ENCODE results near the gene PLA2G4C. TPM values are rescaled to one million over a fixed set of nuclear protein-coding genes. Genes with fewer than 3 reads are reported as not detected.
A peak's percentile ranks its signal among the peaks of the same experiment; 100 is the strongest.

Gene PLA2G4C
- total RNA-seq, 8 experiments from 2014 or later: 3.5 to 20.5 (median 8.9) TPM

GRCh38 chr19:48127561-48127960, 16.9 kb upstream of the PLA2G4C start:
- no peak for ATAC-seq (replicated peaks in 6 of 8)
- 87 to 100% (median 98%) methylated on average over 1 to 5 of the region's 6 CpGs; no CpG with 5 or more reads in 4 of the 10 experiments for WGBS, 10 experiments
- peaks cover 19 to 22% of the 10 kb centered on the region in 2 donors for H3K4me1 ChIP-seq (replicated peaks in 1 of 2)
- in situ Hi-C loops (cut with MboI; ENCODE audit: low pct_unique_long_range_greater_than_20kb in 2 of 9, low sequenced_read_pairs in 9 of 9, unreplicated experiment in 9 of 9): no loop called here
- no peak overlapping the region for H3K27ac ChIP-seq
- H3K4me3 ChIP-seq: no peak overlapping the region

GRCh38 chr19:48123907-48124651, 13.5 kb upstream of the PLA2G4C start:
- in situ Hi-C loops (cut with MboI; ENCODE audit: low pct_unique_long_range_greater_than_20kb in 2 of 9, low sequenced_read_pairs in 9 of 9, unreplicated experiment in 9 of 9): no loop called here
- H3K4me3 ChIP-seq: no peak overlapping the region

GRCh38 chr19:48122421-48122820, 11.8 kb upstream of the PLA2G4C start:
- ATAC-seq (replicated peaks in 6 of 8): peak in 2 of 8 experiments; percentile 2
- peaks cover 19 to 33% of the 10 kb centered on the region in 2 donors for H3K4me1 ChIP-seq (replicated peaks in 1 of 2)
- H3K4me3 ChIP-seq: no peak overlapping the region
- peak overlapping the region in 1 of 2 donors; percentile 50 for H3K27ac ChIP-seq
- 60 to 98% (median 91%) methylated on average over 1 to 7 of the region's 14 CpGs; no CpG with 5 or more reads in 5 of the 10 experiments for WGBS, 10 experiments
- in situ Hi-C loops (cut with MboI; ENCODE audit: low pct_unique_long_range_greater_than_20kb in 2 of 9, low sequenced_read_pairs in 9 of 9, unreplicated experiment in 9 of 9): no loop called here

More at GRCh38 chr19:48123907-48124651, 13.5 kb upstream of the PLA2G4C start:
- ATAC-seq (replicated peaks in 6 of 8): peak in 6 of 8 experiments; percentile 60 to 97 (median 92)
- 2 to 85% (median 41%) methylated on average over 2 to 9 of the region's 12 CpGs; no CpG with 5 or more reads in 2 of the 10 experiments for whole genome bisulfite sequencing, 10 experiments
- Histone ChIP-seq H3K4me1 (replicated peaks in 1 of 2) (peaks cover 19 to 33% of the 10 kb centered on the region in 2 donors), H3K27ac (peak overlapping the region; percentile 66 to 70)

GRCh38 chr19:48121909-48122371, 11.3 kb upstream of the PLA2G4C start:
- peak in 5 of 8 experiments; percentile 25 to 59 (median 43) for ATAC-seq (replicated peaks in 6 of 8)
- in situ Hi-C loops (cut with MboI; ENCODE audit: low pct_unique_long_range_greater_than_20kb in 2 of 9, low sequenced_read_pairs in 9 of 9, unreplicated experiment in 9 of 9): no loop called here
- Histone ChIP-seq H3K27ac (no peak overlapping the region), H3K4me3 (no peak overlapping the region), H3K4me1 (replicated peaks in 1 of 2) (peaks cover 19 to 33% of the 10 kb centered on the region in 2 donors)
- 50 to 100% (median 80%) methylated on average over 1 to 6 of the region's 10 CpGs; no CpG with 5 or more reads in 3 of the 10 experiments for WGBS, 10 experiments

GRCh38 chr19:48121066-48121465, 10.4 kb upstream of the PLA2G4C start:
- Histone ChIP-seq H3K4me1 (replicated peaks in 1 of 2) (peaks cover 19 to 33% of the 10 kb centered on the region in 2 donors), H3K27ac (no peak overlapping the region), H3K4me3 (no peak overlapping the region)
- in situ Hi-C loops (cut with MboI; ENCODE audit: low pct_unique_long_range_greater_than_20kb in 2 of 9, low sequenced_read_pairs in 9 of 9, unreplicated experiment in 9 of 9): no loop called here
- 90 to 100% (median 100%) methylated on average over 1 to 2 of the region's 14 CpGs; no CpG with 5 or more reads in 5 of the 10 experiments for WGBS, 10 experiments
- ATAC-seq (replicated peaks in 6 of 8): no peak

- no peak for ATAC-seq (replicated peaks in 6 of 8)
- H3K4me1 ChIP-seq (replicated peaks in 1 of 2): peaks cover 19 to 33% of the 10 kb centered on the region in 2 donors
- H3K27ac ChIP-seq: no peak overlapping the region
- in situ Hi-C loops (cut with MboI; ENCODE audit: low pct_unique_long_range_greater_than_20kb in 2 of 9, low sequenced_read_pairs in 9 of 9, unreplicated experiment in 9 of 9): no loop called here
- no peak overlapping the region for H3K4me3 ChIP-seq
- 86 to 100% (median 100%) methylated on average over 1 to 2 of the region's 2 CpGs; no CpG with 5 or more reads in 1 of the 10 experiments for WGBS, 10 experiments
These were observed 9.9 kb upstream of the PLA2G4C start for GRCh38 chr19:48120505-48120904.

- H3K4me1 ChIP-seq (replicated peaks in 1 of 2): peaks cover 3 to 17% of the 10 kb centered on the region in 2 donors
- no peak overlapping the region for H3K27ac ChIP-seq
- in situ Hi-C loops (cut with MboI; ENCODE audit: low pct_unique_long_range_greater_than_20kb in 2 of 9, low sequenced_read_pairs in 9 of 9, unreplicated experiment in 9 of 9): no loop called here
- no peak overlapping the region for H3K4me3 ChIP-seq
- WGBS, 10 experiments: 33 to 100% (median 92%) methylated on average over 1 to 8 of the region's 11 CpGs; no CpG with 5 or more reads in 4 of the 10 experiments
- ATAC-seq (replicated peaks in 6 of 8): no peak
These were observed 7.5 kb upstream of the PLA2G4C start for GRCh38 chr19:48118131-48118517.

- no peak overlapping the region for H3K27ac ChIP-seq
- H3K4me1 ChIP-seq (replicated peaks in 1 of 2): peaks cover 0 to 12% of the 10 kb centered on the region in 2 donors
- H3K4me3 ChIP-seq: no peak overlapping the region
- no peak for ATAC-seq (replicated peaks in 6 of 8)
- in situ Hi-C loops (cut with MboI; ENCODE audit: low pct_unique_long_range_greater_than_20kb in 2 of 9, low sequenced_read_pairs in 9 of 9, unreplicated experiment in 9 of 9): no loop called here
- WGBS, 10 experiments: 70 to 100% (median 89%) methylated on average over 1 to 6 of the region's 12 CpGs; no CpG with 5 or more reads in 4 of the 10 experiments
These were observed 7.0 kb upstream of the PLA2G4C start for GRCh38 chr19:48117515-48118130.

- Histone ChIP-seq H3K4me1 (replicated peaks in 1 of 2) (peaks cover 7 to 10% of the 10 kb centered on the region in 2 donors), H3K27ac (no peak overlapping the region), H3K4me3 (no peak overlapping the region)
- WGBS, 10 experiments: 50 to 100% (median 88%) methylated on average over 1 to 9 of the region's 16 CpGs; no CpG with 5 or more reads in 2 of the 10 experiments
- no peak for ATAC-seq (replicated peaks in 6 of 8)
- in situ Hi-C loops (cut with MboI; ENCODE audit: low pct_unique_long_range_greater_than_20kb in 2 of 9, low sequenced_read_pairs in 9 of 9, unreplicated experiment in 9 of 9): no loop called here
These were observed 2.7 kb upstream of the PLA2G4C start for GRCh38 chr19:48113190-48113917.

- in situ Hi-C loops (cut with MboI; ENCODE audit: low pct_unique_long_range_greater_than_20kb in 2 of 9, low sequenced_read_pairs in 9 of 9, unreplicated experiment in 9 of 9): no loop called here
- WGBS, 10 experiments: 72 to 93% (median 83%) methylated on average over 4 to 6 of the region's 7 CpGs; no CpG with 5 or more reads in 6 of the 10 experiments
- H3K27ac ChIP-seq: peak overlapping the region; percentile 92 to 99
- H3K4me3 ChIP-seq: no peak overlapping the region
- H3K4me1 ChIP-seq (replicated peaks in 1 of 2): peaks cover 15 to 17% of the 10 kb centered on the region in 2 donors
- ATAC-seq (replicated peaks in 6 of 8): no peak
These were observed 663 bp upstream of the PLA2G4C start for GRCh38 chr19:48111280-48111679.

- WGBS, 10 experiments: 80 to 100% (median 91%) methylated on average over 1 to 11 of the region's 15 CpGs; no CpG with 5 or more reads in 2 of the 10 experiments
- no peak for ATAC-seq (replicated peaks in 6 of 8)
- Histone ChIP-seq H3K4me1 (replicated peaks in 1 of 2) (peaks cover 15 to 17% of the 10 kb centered on the region in 2 donors), H3K4me3 (no peak overlapping the region), H3K27ac (no peak overlapping the region)
- in situ Hi-C loops (cut with MboI; ENCODE audit: low pct_unique_long_range_greater_than_20kb in 2 of 9, low sequenced_read_pairs in 9 of 9, unreplicated experiment in 9 of 9): no loop called here
These were observed 1.4 kb downstream of the PLA2G4C start for GRCh38 chr19:48108997-48109782.

GRCh38 chr19:48103922-48104321, 6.7 kb downstream of the PLA2G4C start:
- no peak for ATAC-seq (replicated peaks in 6 of 8)
- H3K27ac ChIP-seq: no peak overlapping the region
- 75 to 100% (median 90%) methylated on average over 1 to 5 of the region's 5 CpGs; no CpG with 5 or more reads in 3 of the 10 experiments for WGBS, 10 experiments
- H3K4me1 ChIP-seq (replicated peaks in 1 of 2): peaks cover 8 to 10% of the 10 kb centered on the region in 2 donors
- in situ Hi-C loops (cut with MboI; ENCODE audit: low pct_unique_long_range_greater_than_20kb in 2 of 9, low sequenced_read_pairs in 9 of 9, unreplicated experiment in 9 of 9): no loop called here
- H3K4me3 ChIP-seq: no peak overlapping the region

All from motor neuron (in vitro differentiated cells).